ENCODE data around the gene H2BK1.

The H2BK1 gene

DNA sequence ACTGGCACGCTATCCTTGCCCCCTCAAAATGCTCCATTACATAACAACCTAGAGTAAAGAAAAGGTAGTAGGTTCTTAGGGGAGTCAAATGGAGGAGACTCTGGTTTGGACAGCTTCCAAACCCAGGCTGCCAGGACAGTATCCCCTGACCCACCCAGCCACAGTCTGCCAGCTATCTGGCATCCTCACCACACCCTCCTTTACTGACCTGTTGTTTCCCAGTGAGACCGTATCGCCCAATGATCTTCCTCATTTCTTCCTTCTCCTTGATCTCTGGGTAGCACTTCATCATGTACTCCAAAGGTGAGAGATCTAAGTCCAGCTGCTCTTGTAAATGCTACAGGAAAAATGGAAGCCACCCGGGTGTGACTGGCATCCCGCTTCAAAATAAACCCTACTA lies 5.1 kb upstream of the H2BK1 start:
- no peak for TF ChIP-seq CTCF (IDR thresholded peaks at IDR 0.05; ENCODE audit: low read depth, low read length)
- DNase-seq (ENCODE audit: extremely low read depth, low read depth): no peak

GRCh38 chr7:151213826-151214225 lies 3.5 kb upstream of the H2BK1 start:
- TF ChIP-seq CTCF (IDR thresholded peaks at IDR 0.05; ENCODE audit: low read depth, low read length): no peak

GRCh38 chr7:151212626-151213025 lies 2.3 kb upstream of the H2BK1 start:
- no peak for DNase-seq (ENCODE audit: extremely low read depth, low read depth)
- no peak for TF ChIP-seq CTCF (IDR thresholded peaks at IDR 0.05; ENCODE audit: low read depth, low read length)

More at GRCh38 chr7:151213826-151214225, 3.5 kb upstream of the H2BK1 start:
- DNase-seq (ENCODE audit: extremely low read depth, low read depth): no peak

GRCh38 chr7:151211155-151211772 lies 976 bp upstream of the H2BK1 start:
- no peak for DNase-seq (ENCODE audit: extremely low read depth, low read depth)
- no peak for TF ChIP-seq CTCF (IDR thresholded peaks at IDR 0.05; ENCODE audit: low read depth, low read length)

DNA sequence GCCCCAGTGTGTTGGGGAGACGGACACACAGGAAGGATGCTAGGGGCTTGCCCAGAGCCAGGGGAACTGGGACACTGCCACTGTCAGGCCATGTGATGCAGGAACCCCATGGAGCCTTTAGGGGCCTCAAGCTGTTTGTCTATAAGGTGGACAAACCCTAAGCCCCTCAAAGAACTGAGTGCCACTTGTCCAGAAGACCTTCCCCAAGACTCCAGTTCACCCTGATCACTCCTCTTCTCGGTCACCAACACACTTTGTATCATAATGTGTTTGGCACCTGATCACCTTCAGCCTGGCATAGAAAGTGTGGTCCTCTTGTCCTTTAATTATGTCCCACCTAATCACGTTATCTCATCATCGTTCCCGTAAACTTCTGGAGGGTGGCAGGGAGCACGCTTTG lies 700 bp downstream of the H2BK1 start:
- no peak for TF ChIP-seq CTCF (IDR thresholded peaks at IDR 0.05; ENCODE audit: low read depth, low read length)
- DNase-seq (ENCODE audit: extremely low read depth, low read depth): no peak

DNA sequence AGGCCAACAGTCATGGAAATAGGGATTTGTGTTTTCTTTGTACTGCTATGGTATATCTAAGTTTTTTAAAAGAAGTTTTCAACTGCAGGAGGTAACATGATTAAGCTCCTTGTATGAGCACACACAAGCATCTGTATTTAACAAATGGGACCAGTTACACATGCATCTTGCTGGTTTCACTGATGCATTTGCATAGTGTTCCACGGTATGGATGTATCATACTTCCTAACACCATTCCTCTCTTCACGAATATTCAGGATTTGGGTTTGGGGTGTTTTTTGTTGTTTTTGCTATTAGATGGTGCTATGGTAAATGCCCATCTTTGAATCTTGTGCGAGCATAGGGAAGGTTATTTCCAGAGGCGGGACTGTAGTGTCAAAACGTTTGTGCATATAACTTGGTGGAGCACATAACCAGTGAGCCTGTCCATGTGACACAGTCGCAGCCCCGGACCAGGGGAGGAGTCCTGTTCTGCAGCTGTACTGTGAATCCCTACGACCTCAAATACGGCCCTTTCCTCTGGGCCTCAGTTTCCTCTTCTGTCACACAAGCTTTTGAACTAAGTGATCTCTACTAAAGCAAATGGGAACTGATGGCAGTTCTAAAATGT lies 1.9 kb downstream of the H2BK1 start:
- no peak for TF ChIP-seq CTCF (IDR thresholded peaks at IDR 0.05; ENCODE audit: low read depth, low read length)
- no peak for DNase-seq (ENCODE audit: extremely low read depth, low read depth)

DNA sequence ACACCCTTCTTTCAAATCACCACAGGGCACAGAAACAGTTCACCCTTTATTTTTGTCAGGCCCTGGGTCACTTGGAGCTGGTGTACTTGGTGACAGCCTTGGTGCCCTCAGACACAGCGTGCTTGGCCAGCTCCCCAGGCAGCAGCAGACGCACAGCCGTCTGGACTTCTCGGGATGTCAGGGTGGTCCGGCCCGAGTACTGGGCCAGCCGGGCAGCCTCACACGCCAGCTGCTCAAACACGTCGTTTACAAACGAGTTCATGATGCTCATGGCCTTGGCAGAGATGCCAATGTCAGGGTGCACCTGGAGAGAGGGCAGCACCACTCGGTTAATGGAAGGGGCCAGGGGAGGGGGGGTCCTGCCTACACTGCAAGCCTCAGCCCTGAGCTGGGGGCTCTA lies 2.5 kb downstream of the H2BK1 start:
- no peak for TF ChIP-seq CTCF (IDR thresholded peaks at IDR 0.05; ENCODE audit: low read depth, low read length)
- DNase-seq (ENCODE audit: extremely low read depth, low read depth): no peak
